GM19328 (cell line): Measurements from ENCODE around the gene ASCC1.
"Not testable (repeated sequence)": the region's sequence is repeated elsewhere in the genome, so short reads cannot be mapped to it uniquely, and the experiment has no call there.

Experiments
- ATAC-seq: cut with Tn5 transposase; IDR thresholded peaks from one replicate; pipeline ENCODE4 v1.9.1; 2021; ENCODE audit warnings: mild to moderate bottlenecking, moderate library complexity; ENCODE audit not compliant: unreplicated experiment

ASCC1 gene

DNA sequence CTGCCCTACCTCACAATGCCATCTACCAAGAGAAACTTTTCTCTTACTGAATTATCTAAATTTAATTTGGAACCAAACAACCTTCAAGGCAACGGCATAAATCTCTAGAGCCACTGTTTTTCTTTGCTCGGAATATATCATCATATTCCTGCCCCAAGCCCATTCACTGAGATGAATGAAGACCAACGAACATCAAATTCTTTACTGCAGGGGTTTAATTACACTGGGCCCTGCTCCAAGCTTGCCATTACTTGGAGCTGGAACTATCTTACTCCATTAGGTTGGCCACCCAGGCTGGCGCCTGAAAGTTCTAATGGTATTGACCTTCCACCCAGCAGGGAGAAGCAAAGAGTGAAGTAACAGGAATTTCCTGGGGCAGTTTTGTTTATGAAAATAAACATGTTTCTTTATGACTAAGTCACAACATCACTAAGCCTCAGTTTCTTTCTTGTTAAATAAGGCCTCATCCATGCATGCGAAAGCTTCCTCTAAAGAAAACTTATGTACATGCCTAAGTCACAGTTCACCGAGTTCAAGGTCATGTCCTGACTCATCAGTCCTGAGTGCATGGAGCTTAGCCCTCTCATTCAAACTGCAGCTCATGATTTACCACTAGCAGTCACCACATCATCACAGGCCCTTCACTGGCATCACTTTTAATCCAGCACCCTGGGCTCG is 42.3 kb downstream of the ASCC1 start:
- ATAC-seq, result no peak

DNA sequence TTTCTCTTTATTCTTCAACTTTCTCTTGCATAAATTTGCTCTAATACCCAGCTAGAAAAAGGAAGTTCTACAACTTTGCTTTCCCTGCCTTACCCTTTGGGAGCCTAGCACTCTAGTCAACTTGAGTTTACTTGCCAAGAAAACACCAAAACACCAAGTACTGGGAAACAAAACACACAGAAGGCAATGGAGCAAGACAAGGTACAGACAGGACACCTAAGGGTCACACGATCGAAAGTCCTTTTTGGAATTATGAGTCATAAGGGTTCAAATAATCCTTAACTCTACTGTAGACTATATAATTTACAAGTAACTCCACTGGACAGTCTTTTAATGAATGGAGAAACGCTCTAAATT is 42.8 kb downstream of the ASCC1 start:
- no peak for ATAC-seq

- ATAC-seq, result no peak
Measured at GRCh38 chr10:72171175-72171630, 44.9 kb downstream of the ASCC1 start.

- no peak for ATAC-seq
Measured at GRCh38 chr10:72170733-72171132, 45.3 kb downstream of the ASCC1 start.

- ATAC-seq, result no peak
Measured at GRCh38 chr10:72170263-72170662, 45.8 kb downstream of the ASCC1 start.

- ATAC-seq, result no peak
Measured at GRCh38 chr10:72167118-72167517, 49.0 kb downstream of the ASCC1 start.

GRCh38 chr10:72164617-72165016 is 51.5 kb downstream of the ASCC1 start:
- no peak for ATAC-seq

- ATAC-seq, result no peak
Measured at GRCh38 chr10:72162978-72163377, 53.1 kb downstream of the ASCC1 start.

GRCh38 chr10:72158176-72158575 is 57.9 kb downstream of the ASCC1 start:
- no peak for ATAC-seq

- ATAC-seq, result no peak
Measured at GRCh38 chr10:72156223-72156622, 59.9 kb downstream of the ASCC1 start.

GRCh38 chr10:72152286-72152685 is 63.8 kb downstream of the ASCC1 start:
- no peak for ATAC-seq

DNA sequence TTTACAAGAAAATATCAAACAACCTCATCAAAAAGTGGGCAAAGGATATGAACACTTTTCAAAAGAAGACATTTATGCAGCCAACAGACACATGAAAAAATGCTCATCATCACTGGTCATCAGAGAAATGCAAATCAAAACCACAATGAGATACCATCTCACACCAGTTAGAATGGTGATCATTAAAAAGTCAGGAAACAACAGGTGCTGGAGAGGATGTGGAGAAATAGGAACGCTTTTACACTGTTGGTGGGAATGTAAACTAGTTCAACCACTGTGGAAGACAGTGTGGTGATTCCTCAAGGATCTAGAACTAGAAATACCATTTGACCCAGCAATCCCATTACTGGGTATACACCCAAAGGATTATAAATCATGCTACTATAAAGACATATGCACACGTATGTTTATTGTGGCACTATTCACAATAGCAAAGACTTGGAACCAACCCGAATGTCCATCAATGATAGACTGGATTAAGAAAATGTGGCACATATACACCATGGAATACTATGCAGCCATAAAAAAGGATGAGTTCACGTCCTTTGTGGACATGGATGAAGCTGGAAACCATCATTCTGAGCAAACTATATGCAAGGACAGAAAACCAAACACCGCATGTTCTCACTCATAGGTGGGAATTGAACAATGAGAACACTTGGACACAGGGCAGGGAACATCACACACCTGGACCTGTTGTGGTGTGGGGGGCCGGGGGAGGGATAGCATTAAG is 65.2 kb downstream of the ASCC1 start:
- not testable (repeated sequence) for ATAC-seq

DNA sequence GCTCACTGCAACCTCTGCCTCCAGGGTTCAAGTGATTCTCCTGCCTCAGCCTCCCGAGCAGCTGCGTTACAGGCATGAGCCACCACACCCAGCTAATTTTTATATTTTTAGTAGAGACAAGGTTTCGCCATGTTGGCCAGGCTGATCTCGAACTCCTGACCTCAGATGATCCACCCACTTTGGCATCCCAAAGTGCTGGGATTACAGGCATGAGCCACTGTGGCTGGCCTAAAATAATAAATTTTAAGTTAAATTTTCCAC is 68.8 kb downstream of the ASCC1 start:
- ATAC-seq, result not testable (repeated sequence)

- ATAC-seq, result no peak
Measured at GRCh38 chr10:72146559-72147323, 69.3 kb downstream of the ASCC1 start.

DNA sequence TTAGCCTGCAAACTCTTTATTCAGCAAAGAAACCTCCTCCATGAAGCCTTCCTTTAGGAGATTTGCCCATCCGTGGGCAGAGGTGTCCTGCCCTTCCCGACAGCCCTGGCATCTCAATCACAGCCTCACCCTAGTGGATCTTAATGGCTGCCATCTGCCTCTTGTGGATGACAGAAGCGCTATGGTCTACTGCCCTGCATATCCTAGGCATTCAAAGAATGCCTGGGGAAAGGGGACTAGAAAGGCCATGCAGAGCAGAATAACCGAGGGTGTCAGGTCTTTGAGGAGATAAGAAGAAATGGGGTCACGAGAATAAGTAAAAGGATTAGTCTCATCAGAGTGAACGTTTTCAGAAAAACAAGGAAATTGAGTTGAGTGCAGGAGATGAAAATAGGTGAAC is 70.0 kb downstream of the ASCC1 start:
- no peak for ATAC-seq

GRCh38 chr10:72145657-72146056 is 70.4 kb downstream of the ASCC1 start:
- no peak for ATAC-seq

DNA sequence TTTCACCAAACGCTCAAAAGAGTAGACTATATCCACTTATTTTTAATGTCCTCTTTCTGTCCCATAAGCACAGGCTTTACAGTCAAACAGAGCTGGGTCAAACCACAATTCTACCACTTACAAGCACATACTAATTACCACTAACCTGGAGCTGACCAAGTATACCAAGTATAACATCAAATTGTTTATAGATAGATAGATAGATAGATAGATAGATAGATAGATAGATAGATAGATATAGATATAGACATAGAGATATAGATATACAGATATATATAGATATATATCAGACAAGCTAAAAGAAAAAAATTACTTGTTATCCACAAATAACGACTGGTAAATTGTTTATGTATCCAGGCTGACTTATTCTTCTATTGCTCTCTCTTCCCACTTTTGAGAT is 75.2 kb downstream of the ASCC1 start:
- ATAC-seq, result no peak

DNA sequence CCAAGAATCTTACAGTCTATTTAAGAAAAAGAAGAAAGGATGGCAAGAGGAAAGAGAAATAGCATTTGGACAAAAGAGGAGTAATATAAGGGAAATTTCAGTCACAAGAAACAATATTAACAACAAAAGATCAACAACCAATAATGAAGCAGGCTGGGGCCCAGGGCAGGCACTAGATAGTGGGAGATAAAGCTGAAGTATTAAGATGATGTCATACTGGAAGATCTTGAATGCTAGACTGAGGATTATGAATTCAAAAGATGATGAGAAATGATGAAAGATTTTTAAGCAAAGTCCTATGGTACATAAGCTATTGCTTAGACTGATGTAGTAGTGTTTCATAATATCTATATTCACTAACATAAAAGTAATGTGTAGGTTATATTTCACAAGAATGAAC is 75.9 kb downstream of the ASCC1 start:
- no peak for ATAC-seq

DNA sequence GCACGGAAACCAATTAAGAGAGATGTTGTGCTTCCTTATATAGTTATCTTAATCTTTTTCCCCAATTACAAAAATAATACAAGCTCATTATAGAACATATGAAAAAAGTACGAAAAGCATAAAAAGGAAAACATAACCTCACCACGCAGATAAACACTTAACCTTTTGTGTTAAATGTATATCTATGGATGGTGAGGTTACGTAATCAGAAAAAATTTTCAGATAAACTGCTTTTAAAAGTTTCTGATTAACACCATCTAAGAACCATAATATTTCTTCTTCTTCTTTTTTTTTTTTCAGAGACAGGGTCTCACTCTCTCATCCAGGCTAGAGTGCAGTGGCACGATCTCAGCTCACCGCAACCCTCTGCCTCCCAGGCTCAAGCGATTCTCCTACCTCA is 78.5 kb downstream of the ASCC1 start:
- no peak for ATAC-seq

DNA sequence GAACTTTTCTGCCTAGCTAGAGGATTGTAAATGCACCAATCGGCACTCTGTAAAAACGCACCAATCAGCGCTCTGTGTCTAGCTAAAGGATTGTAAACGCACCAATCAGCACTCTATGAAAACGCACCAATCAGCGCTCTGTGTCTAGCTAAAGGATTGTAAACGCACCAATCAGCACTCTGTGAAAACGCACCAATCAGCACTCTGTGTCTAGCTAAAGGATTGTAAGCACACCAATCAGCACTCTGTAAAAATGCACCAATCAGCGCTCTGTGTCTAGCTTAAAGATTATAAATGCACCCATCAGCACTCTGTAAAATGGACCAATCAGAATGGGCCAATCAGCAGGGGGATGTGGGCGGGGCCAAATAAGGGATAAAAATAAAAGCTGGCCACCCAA is 79.9 kb downstream of the ASCC1 start:
- not testable (repeated sequence) for ATAC-seq

DNA sequence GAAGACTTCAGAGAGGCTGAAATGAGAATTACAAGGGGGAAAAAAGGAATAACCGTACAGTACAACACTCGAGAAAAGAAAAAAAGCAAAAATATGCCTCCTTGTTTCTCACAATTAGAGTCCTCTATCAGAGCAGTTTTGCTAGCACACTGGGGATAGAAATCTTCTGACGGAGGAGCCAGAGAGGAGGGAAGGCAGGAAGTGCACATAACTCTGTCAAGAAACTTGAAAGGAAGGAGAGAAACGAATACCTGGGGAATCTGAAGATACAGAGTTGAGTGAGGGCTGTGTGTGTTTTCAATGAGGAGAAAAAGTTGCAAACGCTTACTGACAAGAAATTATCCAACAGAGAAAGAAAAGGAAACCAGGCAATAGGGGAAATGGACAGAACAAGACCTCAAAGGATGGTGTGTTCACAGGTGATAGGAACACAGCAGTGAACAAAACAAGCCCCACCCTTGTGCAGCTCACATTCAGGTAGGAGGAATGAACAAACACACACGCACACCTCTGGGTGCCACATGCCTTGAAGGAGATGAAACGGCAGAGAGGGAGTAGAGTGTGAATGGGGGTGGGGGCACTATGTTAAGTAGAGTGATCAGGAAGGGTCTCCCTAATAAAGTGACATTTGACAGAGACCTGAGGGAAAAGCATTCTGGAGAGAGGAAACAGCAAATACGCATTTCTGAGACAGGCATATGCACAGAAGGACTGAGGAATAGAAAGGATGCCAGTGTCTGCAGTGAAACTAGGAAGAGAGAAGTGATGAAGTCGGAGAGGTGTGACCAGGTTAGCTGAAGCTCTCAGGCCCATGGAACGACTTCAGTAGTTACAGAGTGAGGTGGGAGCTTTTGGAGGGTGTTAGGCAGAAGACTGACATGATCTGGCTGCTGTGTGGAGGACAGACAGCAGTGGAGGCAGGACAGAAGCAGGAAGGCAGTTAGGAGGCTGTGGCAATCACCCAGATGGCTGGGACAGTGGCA is 81.0 kb downstream of the ASCC1 start:
- no peak for ATAC-seq
